ENCODE data around the gene LYPD8.

The LYPD8 gene

GRCh38 chr1:248783367-248783766 lies 27.8 kb upstream of the LYPD8 start:
- H3K4me3 ChIP-seq (ENCODE audit: control insufficient read depth, low read depth, low read length) = no peak overlapping the region
- TF ChIP-seq CTCF (conservative IDR thresholded peaks at IDR 0.05; ENCODE audit: control insufficient read depth, insufficient read depth, low read depth, low read length) = no peak
- no peak for DNase-seq (ENCODE audit: low read depth)

DNA sequence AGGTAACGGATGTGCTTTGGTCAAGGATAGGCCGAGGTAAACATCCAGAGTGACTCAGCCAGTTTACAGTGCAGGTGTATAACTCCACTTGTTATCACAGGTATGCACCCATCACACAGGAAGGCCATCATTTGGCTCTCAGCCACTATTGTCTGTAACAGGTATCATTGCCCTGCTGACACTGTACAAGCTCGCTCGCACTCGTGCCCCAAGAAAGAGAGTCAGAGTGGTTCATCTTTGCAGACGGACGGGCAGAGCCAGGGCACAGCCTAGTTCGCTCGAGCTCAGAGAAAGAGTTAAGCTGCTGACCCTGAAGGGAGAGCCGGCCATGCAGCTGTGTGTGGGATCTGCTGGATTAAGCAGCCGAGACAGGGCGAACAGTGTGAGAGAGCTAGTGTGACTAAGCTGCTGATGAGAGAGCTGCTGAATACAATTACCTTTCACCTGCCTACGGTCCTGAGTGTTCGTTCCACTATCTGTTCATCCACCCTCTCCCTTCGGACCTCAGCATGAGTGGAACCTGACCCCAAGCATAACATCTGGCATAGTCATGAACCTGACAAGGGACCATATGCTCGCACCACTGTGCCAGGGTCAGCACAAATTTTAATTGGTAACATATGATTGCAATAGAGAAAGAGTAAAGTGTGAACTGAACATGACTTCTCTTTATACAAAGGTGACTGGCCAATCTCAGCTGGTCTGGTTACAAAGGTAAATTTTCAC lies 27.0 kb upstream of the LYPD8 start:
- no peak overlapping the region for H3K4me3 ChIP-seq (ENCODE audit: control insufficient read depth, low read depth, low read length)
- TF ChIP-seq CTCF (conservative IDR thresholded peaks at IDR 0.05; ENCODE audit: control insufficient read depth, insufficient read depth, low read depth, low read length) = no peak
- DNase-seq (ENCODE audit: low read depth) = no peak

GRCh38 chr1:248779350-248779749 lies 23.8 kb upstream of the LYPD8 start:
- DNase-seq (ENCODE audit: low read depth) = no peak
- no peak overlapping the region for H3K4me3 ChIP-seq (ENCODE audit: control insufficient read depth, low read depth, low read length)
- no peak for TF ChIP-seq CTCF (conservative IDR thresholded peaks at IDR 0.05; ENCODE audit: control insufficient read depth, insufficient read depth, low read depth, low read length)

DNA sequence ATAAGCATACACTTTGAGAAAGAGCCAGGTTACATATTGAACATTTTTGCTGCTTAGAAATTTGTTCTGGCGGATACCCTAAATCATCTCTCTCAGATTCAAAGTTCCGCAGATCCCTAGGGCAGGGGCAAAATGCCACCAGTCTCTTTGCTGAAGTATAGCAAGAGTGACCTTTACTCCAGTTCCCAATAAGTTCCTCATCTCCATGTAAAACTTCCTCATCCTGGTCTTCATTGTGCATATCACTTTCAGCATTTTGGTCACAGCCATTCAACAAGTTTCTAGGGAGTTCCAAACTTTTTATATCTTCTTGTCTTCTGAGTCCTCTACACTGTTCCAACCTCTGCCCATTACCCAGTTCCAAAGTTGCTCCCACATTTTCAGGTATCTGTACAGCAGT lies 23.3 kb upstream of the LYPD8 start:
- no peak for TF ChIP-seq CTCF (conservative IDR thresholded peaks at IDR 0.05; ENCODE audit: control insufficient read depth, insufficient read depth, low read depth, low read length)
- DNase-seq (ENCODE audit: low read depth) = no peak
- no peak overlapping the region for H3K4me3 ChIP-seq (ENCODE audit: control insufficient read depth, low read depth, low read length)

- no peak for TF ChIP-seq CTCF (conservative IDR thresholded peaks at IDR 0.05; ENCODE audit: control insufficient read depth, insufficient read depth, low read depth, low read length)
- DNase-seq (ENCODE audit: low read depth) = no peak
- no peak overlapping the region for H3K4me3 ChIP-seq (ENCODE audit: control insufficient read depth, low read depth, low read length)
Measured at GRCh38 chr1:248776991-248777390, 21.4 kb upstream of the LYPD8 start.

- no peak for DNase-seq (ENCODE audit: low read depth)
- TF ChIP-seq CTCF (conservative IDR thresholded peaks at IDR 0.05; ENCODE audit: control insufficient read depth, insufficient read depth, low read depth, low read length) = no peak
Measured at GRCh38 chr1:248775441-248775840, 19.9 kb upstream of the LYPD8 start.

DNA sequence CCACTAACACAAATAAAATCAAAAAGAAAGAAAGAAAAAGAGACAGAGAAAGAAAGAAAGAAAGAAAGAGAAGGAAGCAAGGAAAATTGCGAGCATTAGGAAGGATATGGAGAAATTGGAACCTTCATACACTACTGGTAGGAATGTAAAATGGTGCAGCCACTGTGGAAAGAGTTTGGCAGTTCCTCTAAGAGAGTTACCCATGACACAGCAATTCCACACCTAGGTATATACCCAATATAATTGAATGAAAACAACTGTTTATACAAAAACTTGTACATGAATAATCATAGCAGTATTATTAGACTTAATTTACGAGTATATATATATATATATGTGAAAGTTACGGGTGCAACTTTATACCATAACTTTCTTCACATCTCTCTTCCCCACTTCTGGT lies 4.1 kb upstream of the LYPD8 start:
- DNase-seq (ENCODE audit: low read depth) = no peak
- H3K4me3 ChIP-seq (ENCODE audit: control insufficient read depth, low read depth, low read length) = no peak overlapping the region
- TF ChIP-seq CTCF (conservative IDR thresholded peaks at IDR 0.05; ENCODE audit: control insufficient read depth, insufficient read depth, low read depth, low read length) = no peak

More at GRCh38 chr1:248775441-248775840, 19.9 kb upstream of the LYPD8 start:
- no peak overlapping the region for H3K4me3 ChIP-seq (ENCODE audit: control insufficient read depth, low read depth, low read length)

Measured in fibroblast of mammary gland (primary cell).